ENCODE results near the gene SOS1. TPM values are rescaled to one million over a fixed set of nuclear protein-coding genes. Genes with fewer than 3 reads are reported as not detected.
A peak's percentile ranks its signal among the peaks of the same experiment; 100 is the strongest.
"Not testable (repeated sequence)": the region's sequence is repeated elsewhere in the genome, so short reads cannot be mapped to it uniquely, and the experiment has no call there.

SOS1 gene
- polyA plus RNA-seq, 1 donor: 44.6 TPM

DNA sequence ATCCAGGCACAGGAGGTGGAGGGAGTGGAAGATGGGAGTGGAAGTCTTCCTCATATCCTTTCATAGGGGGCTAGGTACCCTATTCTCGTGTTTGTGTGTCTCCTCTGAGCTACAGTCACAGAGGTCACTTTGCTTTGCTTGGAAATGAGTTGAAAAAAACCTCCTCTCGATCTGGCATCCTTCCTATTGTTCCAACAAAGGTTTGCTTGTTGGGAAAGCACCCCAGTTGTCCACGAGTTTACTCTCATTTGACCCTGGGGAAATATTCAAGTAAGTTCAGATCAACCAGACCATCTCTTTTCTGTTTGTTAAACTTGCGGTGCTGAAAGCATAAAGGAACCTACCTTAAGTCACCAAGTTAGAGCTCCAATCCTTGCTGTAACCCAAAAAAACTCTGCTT lies 171.9 kb downstream of the SOS1 start:
- no peaks in the 10 kb centered on the region for H3K4me1 ChIP-seq (ENCODE audit: control insufficient read depth, insufficient read depth, low read length)
- no peaks in the 10 kb centered on the region for H3K9me3 ChIP-seq (ENCODE audit: control insufficient read depth, low read depth, low read length)
- H3K27me3 ChIP-seq (ENCODE audit: control insufficient read depth, insufficient read depth, low read length): no peaks in the 10 kb centered on the region
- no peaks in the 10 kb centered on the region for H3K36me3 ChIP-seq (ENCODE audit: control insufficient read depth, insufficient read depth, low read length)
- WGBS (ENCODE audit: insufficient coverage, low lambda C conversion rate): no CpG with 5 or more reads among the region's 4 CpGs
- H3K27ac ChIP-seq (ENCODE audit: low read length): no peak overlapping the region
- no peak for DNase-seq
- no peak overlapping the region for H3K4me3 ChIP-seq (ENCODE audit: low read length)

DNA sequence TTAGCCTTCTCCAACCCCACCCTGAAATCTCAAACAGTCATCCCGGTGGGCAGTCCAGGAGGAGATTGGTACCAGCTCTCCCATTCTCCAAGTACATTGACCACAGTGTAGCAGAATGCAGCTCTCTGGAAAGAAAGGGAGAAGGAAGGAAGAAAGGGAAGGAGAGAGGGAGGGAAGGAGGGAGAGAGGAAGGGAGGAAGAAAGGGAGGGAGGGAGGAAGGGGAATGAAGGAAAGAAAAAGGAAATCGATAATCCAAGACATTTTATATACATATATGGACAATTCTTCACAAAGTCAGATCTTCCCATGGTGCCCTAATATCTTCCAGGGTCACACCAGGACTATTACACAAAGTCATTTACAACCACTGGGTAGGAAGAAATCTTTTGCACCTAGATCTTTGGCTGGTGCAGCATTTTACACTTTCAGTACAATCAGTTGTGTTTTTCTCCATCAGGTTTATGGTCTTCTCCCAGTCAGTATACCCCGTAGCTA lies 172.4 kb downstream of the SOS1 start:
- no peaks in the 10 kb centered on the region for H3K36me3 ChIP-seq (ENCODE audit: control insufficient read depth, insufficient read depth, low read length)
- no peaks in the 10 kb centered on the region for H3K9me3 ChIP-seq (ENCODE audit: control insufficient read depth, low read depth, low read length)
- no peaks in the 10 kb centered on the region for H3K4me1 ChIP-seq (ENCODE audit: control insufficient read depth, insufficient read depth, low read length)
- no peak overlapping the region for H3K27ac ChIP-seq (ENCODE audit: low read length)
- no peak overlapping the region for H3K4me3 ChIP-seq (ENCODE audit: low read length)
- no peaks in the 10 kb centered on the region for H3K27me3 ChIP-seq (ENCODE audit: control insufficient read depth, insufficient read depth, low read length)
- no CpG with 5 or more reads among the region's 3 CpGs for WGBS (ENCODE audit: insufficient coverage, low lambda C conversion rate)
- DNase-seq: no peak

DNA sequence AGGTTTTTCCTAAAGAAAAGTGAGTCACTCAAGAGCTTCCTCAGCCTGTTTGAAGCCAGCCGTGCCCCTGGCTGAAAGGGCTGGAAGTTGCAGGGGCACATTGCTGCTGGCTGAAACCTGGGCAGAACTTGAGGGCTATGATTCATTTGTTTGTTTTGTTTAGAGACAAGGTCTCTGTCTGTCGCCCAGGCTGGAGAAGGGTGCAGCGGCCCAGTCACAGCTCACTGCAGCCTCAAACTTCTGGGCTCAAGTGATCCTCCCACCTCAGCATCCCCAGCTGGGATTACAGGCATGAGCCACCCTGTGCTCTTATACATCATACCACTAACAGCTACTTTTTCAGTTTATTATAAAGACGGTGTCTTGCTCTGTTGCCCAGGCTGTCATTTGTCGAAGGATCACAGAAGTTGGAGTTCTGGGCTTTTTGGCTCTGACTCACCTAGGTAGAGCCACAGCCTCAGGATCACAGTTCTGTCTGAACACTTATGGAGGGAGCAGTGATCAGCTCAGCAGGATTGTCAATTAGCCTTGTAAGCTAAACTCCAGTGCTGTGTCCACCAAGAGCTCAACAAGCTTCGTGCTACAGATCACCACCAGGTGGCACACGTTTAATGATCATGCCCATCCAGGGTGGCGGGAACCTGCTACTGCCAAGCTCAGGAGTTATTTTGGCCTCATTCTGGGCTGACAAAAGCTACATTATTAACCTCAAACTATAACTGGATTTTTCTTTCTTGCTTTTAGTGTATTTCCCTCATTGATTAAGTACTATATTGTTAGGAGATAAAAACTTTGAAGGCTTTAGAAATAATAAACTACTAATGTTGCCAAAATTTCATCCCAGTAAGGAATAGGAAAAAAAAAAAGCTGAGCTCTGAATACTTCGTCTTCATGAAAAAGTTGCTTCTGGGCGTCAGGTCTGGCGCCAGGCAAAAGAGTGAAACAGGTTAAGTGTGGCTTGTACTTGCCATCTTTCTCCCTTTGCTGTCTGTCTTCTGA lies 173.3 kb downstream of the SOS1 start:
- no peaks in the 10 kb centered on the region for H3K36me3 ChIP-seq (ENCODE audit: control insufficient read depth, insufficient read depth, low read length)
- no peaks in the 10 kb centered on the region for H3K4me1 ChIP-seq (ENCODE audit: control insufficient read depth, insufficient read depth, low read length)
- H3K27ac ChIP-seq (ENCODE audit: low read length): no peak overlapping the region
- no peaks in the 10 kb centered on the region for H3K9me3 ChIP-seq (ENCODE audit: control insufficient read depth, low read depth, low read length)
- 83% methylated on average over 5 of the region's 11 CpGs for WGBS (ENCODE audit: insufficient coverage, low lambda C conversion rate)
- H3K4me3 ChIP-seq (ENCODE audit: low read length): no peak overlapping the region
- peak; percentile 64 to 65 for DNase-seq
- H3K27me3 ChIP-seq (ENCODE audit: control insufficient read depth, insufficient read depth, low read length): no peaks in the 10 kb centered on the region

DNA sequence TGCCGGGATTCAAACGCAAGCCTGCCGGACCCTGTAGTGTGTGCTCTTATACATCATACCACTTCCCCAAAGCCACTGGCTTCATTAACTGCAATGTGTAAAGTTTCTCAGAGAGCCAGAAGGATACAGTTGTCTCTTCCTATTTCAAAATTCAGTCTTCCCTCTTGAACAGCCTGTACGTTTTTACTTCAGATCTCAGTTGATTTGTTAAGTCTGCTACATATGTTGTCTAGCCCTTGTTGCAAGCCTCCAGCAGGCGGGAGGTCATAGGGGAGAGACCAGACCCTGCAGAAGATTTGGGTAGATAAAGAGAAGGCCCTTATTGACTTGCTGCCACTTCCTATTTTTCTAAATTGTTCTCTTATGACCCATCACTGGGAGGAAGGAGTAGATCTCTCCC lies 174.9 kb downstream of the SOS1 start:
- no peak for DNase-seq
- H3K4me1 ChIP-seq (ENCODE audit: control insufficient read depth, insufficient read depth, low read length): no peaks in the 10 kb centered on the region
- WGBS (ENCODE audit: insufficient coverage, low lambda C conversion rate): 100% methylated on average over 1 of the region's 5 CpGs

DNA sequence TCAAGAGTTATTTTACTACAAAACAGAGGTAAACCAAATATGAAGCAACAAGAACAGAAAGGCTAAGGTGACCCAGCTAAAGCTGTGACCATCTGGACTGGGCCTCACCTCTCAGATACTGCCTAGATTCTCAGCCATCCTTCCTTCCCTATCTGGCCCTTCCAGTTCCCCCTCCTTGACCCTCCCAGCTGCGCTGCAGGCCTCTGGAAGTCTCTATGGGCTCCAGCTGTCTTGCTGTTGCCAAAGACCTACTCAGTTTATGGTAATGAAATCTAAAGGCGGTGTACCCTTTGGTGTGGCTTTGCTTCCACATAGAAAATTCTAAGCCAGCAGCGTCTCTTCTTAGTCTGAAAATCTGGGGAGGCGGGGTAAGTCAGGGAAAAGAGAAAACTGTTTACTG lies 175.5 kb downstream of the SOS1 start:
- Histone ChIP-seq H3K4me1 (ENCODE audit: control insufficient read depth, insufficient read depth, low read length) (no peaks in the 10 kb centered on the region), H3K36me3 (ENCODE audit: control insufficient read depth, insufficient read depth, low read length) (no peaks in the 10 kb centered on the region), H3K4me3 (ENCODE audit: low read length) (no peak overlapping the region), H3K27ac (ENCODE audit: low read length) (no peak overlapping the region), H3K9me3 (ENCODE audit: control insufficient read depth, low read depth, low read length) (no peaks in the 10 kb centered on the region), H3K27me3 (ENCODE audit: control insufficient read depth, insufficient read depth, low read length) (no peaks in the 10 kb centered on the region)
- WGBS (ENCODE audit: insufficient coverage, low lambda C conversion rate): no CpG with 5 or more reads among the region's 4 CpGs
- DNase-seq: no peak

More for the DNA sequence above, 174.9 kb downstream of the SOS1 start:
- H3K4me3 ChIP-seq (ENCODE audit: low read length): no peak overlapping the region
- no peak overlapping the region for H3K27ac ChIP-seq (ENCODE audit: low read length)
- no peaks in the 10 kb centered on the region for H3K36me3 ChIP-seq (ENCODE audit: control insufficient read depth, insufficient read depth, low read length)
- no peaks in the 10 kb centered on the region for H3K27me3 ChIP-seq (ENCODE audit: control insufficient read depth, insufficient read depth, low read length)
- H3K9me3 ChIP-seq (ENCODE audit: control insufficient read depth, low read depth, low read length): no peaks in the 10 kb centered on the region

DNA sequence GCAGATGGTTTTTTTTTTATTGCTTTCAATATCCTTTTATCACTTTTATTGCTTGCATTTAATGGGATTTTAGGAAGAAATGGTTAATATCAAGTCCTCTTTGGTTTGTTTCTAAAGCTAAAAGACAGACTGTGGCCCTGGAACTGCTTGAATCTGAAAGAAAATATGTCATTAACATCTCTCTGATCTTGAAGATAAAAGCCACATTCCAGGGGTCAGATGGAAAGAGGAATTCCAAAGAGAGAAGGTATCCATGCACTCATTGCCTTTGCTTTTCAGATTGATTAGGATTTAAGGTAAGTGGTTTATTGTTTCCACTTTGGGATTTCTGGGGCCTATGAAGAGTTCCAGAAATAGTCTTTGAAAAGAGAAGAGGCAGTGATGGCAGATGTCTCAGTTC lies 177.1 kb downstream of the SOS1 start:
- no peak overlapping the region for H3K27ac ChIP-seq (ENCODE audit: low read length)
- H3K27me3 ChIP-seq (ENCODE audit: control insufficient read depth, insufficient read depth, low read length): no peaks in the 10 kb centered on the region
- no peaks in the 10 kb centered on the region for H3K4me1 ChIP-seq (ENCODE audit: control insufficient read depth, insufficient read depth, low read length)
- H3K36me3 ChIP-seq (ENCODE audit: control insufficient read depth, insufficient read depth, low read length): no peaks in the 10 kb centered on the region
- no peak overlapping the region for H3K4me3 ChIP-seq (ENCODE audit: low read length)
- no peaks in the 10 kb centered on the region for H3K9me3 ChIP-seq (ENCODE audit: control insufficient read depth, low read depth, low read length)
- no peak for DNase-seq

DNA sequence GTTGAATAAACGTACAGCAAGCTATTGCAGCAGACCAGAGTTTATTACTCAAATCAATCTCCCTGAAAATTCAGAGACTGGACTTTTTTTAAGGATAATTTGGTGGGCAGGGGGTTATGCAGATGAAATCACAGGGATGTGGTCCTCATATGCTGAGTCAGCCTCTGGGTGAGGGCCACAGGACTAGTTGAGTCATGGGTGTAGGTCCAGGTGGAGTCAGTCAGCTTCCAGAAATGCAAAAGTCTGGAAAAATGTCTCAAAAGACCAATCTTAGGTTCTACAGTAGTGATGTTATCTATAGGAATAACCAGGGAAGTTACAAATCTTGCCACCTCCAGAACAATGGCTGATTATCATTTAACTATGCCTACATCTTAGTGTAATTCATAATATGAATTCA lies 180.1 kb downstream of the SOS1 start:
- Histone ChIP-seq H3K27me3 (ENCODE audit: control insufficient read depth, insufficient read depth, low read length) (no peaks in the 10 kb centered on the region), H3K27ac (ENCODE audit: low read length) (no peak overlapping the region), H3K36me3 (ENCODE audit: control insufficient read depth, insufficient read depth, low read length) (no peaks in the 10 kb centered on the region), H3K4me3 (ENCODE audit: low read length) (no peak overlapping the region), H3K4me1 (ENCODE audit: control insufficient read depth, insufficient read depth, low read length) (no peaks in the 10 kb centered on the region), H3K9me3 (ENCODE audit: control insufficient read depth, low read depth, low read length) (no peaks in the 10 kb centered on the region)
- no CpG with 5 or more reads among the region's 1 CpG for WGBS (ENCODE audit: insufficient coverage, low lambda C conversion rate)
- DNase-seq: no peak

DNA sequence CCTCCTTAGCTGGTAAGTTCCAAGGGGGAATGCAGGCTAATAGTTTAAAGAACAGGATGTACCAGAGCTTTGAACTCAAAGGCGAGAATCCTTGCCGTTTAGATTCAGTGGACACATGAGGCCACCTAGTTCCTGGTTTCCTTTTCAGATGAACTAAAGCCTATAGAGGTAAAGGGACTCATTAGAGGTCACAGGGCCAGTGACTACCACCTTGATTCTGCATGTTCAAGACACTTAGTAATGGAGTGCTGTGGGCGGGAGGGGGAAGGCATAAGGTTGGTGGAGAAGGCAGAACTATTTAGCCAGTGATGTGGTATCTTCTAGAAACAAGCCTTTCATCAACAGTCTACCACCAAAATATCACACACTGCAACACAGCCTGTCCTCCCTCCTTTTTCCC lies 183.3 kb downstream of the SOS1 start:
- WGBS (ENCODE audit: insufficient coverage, low lambda C conversion rate): no CpG with 5 or more reads among the region's 3 CpGs
- Histone ChIP-seq H3K9me3 (ENCODE audit: control insufficient read depth, low read depth, low read length) (no peaks in the 10 kb centered on the region), H3K4me1 (ENCODE audit: control insufficient read depth, insufficient read depth, low read length) (no peaks in the 10 kb centered on the region), H3K27ac (ENCODE audit: low read length) (no peak overlapping the region), H3K36me3 (ENCODE audit: control insufficient read depth, insufficient read depth, low read length) (no peaks in the 10 kb centered on the region), H3K4me3 (ENCODE audit: low read length) (no peak overlapping the region), H3K27me3 (ENCODE audit: control insufficient read depth, insufficient read depth, low read length) (no peaks in the 10 kb centered on the region)
- no peak for DNase-seq

DNA sequence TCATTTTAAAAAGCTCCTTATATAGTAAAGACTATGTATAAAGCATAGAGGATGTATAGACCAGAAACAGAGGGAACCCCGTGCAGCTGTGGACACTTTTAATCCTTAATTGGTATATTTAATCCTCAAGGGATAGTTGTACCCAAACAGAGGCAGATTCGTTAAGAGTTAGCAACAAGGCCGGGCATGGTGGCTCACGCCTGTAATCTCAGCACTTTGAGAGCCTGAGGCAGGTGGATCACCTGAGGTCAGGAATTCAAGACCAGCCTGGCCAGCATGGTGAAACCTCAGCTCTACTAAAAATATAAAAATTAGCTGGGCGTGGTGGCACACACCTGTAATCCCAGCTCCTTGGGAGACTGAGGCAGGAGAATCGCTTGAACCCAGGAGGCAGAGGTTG lies 184.3 kb downstream of the SOS1 start:
- not testable (repeated sequence) for H3K9me3 ChIP-seq (ENCODE audit: control insufficient read depth, low read depth, low read length); H3K27me3 ChIP-seq (ENCODE audit: control insufficient read depth, insufficient read depth, low read length); H3K27ac ChIP-seq (ENCODE audit: low read length); H3K36me3 ChIP-seq (ENCODE audit: control insufficient read depth, insufficient read depth, low read length); H3K4me3 ChIP-seq (ENCODE audit: low read length); DNase-seq; H3K4me1 ChIP-seq (ENCODE audit: control insufficient read depth, insufficient read depth, low read length)
- no CpG with 5 or more reads among the region's 6 CpGs for WGBS (ENCODE audit: insufficient coverage, low lambda C conversion rate)

DNA sequence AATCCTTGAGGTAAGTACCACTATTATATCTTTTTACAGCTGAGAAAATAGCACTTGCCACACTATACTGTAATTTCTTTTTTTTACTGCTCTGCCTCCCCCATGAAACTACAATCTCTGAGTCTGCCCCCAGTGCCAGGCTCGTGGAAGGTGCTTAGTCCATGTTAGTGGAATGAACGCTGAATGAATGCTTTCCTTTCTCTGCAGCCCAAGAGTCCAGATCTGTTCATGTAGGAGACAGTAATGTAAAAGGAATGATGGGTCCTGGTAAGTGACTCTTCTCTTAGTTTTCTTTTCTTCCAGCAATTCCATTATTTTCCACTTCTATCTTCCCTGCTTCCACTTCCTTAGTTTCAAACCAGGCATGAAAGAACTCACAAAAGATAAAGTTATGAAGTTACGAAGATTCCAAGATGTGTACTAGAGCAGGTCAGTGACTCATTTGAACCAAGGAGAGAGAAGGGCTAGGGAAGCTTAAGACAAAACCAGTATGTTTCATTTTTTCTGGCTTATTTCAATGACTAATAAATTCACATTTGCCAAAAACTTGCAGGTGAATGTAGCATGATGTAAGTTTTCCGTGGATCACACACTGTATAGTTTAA lies 185.2 kb downstream of the SOS1 start:
- Histone ChIP-seq H3K27ac (ENCODE audit: low read length) (no peak overlapping the region), H3K4me1 (ENCODE audit: control insufficient read depth, insufficient read depth, low read length) (no peaks in the 10 kb centered on the region), H3K4me3 (ENCODE audit: low read length) (no peak overlapping the region), H3K9me3 (ENCODE audit: control insufficient read depth, low read depth, low read length) (no peaks in the 10 kb centered on the region), H3K27me3 (ENCODE audit: control insufficient read depth, insufficient read depth, low read length) (no peaks in the 10 kb centered on the region), H3K36me3 (ENCODE audit: control insufficient read depth, insufficient read depth, low read length) (no peaks in the 10 kb centered on the region)
- no peak for DNase-seq
- 100% methylated on average over 1 of the region's 4 CpGs for whole genome bisulfite sequencing (ENCODE audit: insufficient coverage, low lambda C conversion rate)
